PFSK-1 (cell line): Measurements from ENCODE around the gene NME4.

ENCODE experiments used
- FOXP2 ChIP-seq: optimal IDR thresholded peaks from 2 replicates; pipeline ENCODE3; 2011; ENCODE audit warnings: borderline replicate concordance, control low read depth, inconsistent platforms; ENCODE audit not compliant: insufficient read depth; ENCODE audit errors: extremely low read length, extremely low read depth
- POLR2AphosphoS5 ChIP-seq: IDR thresholded peaks from 2 replicates; pipeline ENCODE4 v1.6.1; 2012; ENCODE audit warnings: low read depth, mild to moderate bottlenecking, control low read depth, low read length, moderate library complexity
- REST ChIP-seq, 2 experiments: IDR thresholded peaks; 2 replicates each; pipeline versions ENCODE4 v1.6.1 to v1.8.0; 2011 to 2012; ENCODE audit warnings: low read depth in 2 of 2, low read length in 2 of 2, control low read depth in 1 of 2, inconsistent platforms in 1 of 2, mild to moderate bottlenecking in 1 of 2, moderate library complexity in 1 of 2; ENCODE audit not compliant: insufficient read depth in 1 of 2
- SIN3A ChIP-seq: IDR thresholded peaks from 2 replicates; pipeline ENCODE4 v1.6.1; 2012; ENCODE audit warnings: mild to moderate bottlenecking, low read length, moderate library complexity, borderline replicate concordance; ENCODE audit not compliant: insufficient read depth
- TAF1 ChIP-seq: IDR thresholded peaks from 2 replicates; pipeline ENCODE4 v1.6.1; 2012; ENCODE audit warnings: low read length, control low read depth, borderline replicate concordance; ENCODE audit not compliant: insufficient read depth

Gene NME4

GRCh38 chr16:377419-377951 lies 19.5 kb upstream of the NME4 start:
- TF ChIP-seq POLR2AphosphoS5 (no peak), SIN3A (no peak), FOXP2 (no peak), TAF1 (no peak), REST (IDR thresholded peaks at IDR 0.05; ENCODE audit: insufficient read depth in 1 of 2, low read depth in 2 of 2, low read length in 2 of 2) (no peak)

DNA sequence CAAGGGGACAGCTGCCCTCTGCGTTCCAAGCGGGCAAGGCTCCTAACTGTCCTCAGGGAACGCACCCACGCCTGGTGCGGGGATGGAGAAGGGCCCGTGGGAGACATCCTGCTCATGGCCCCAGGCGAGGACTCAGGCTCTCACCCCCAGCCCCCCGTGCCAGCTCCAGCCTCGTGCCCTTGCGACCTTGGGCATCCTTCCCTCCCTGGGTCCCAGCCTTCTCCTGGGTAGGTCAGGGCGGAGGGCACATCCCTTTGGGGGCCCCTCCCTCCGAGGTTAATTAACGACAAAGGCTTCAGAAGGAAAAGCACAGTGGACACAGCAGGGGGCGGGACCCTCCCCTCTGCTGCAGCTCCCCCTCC lies 18.2 kb upstream of the NME4 start:
- no peak for TF ChIP-seq FOXP2
- no peak for TF ChIP-seq TAF1
- no peak for TF ChIP-seq POLR2AphosphoS5

- TF ChIP-seq POLR2AphosphoS5 (no peak), REST (IDR thresholded peaks at IDR 0.05; ENCODE audit: insufficient read depth in 1 of 2, low read depth in 2 of 2, low read length in 2 of 2) (no peak), TAF1 (no peak), SIN3A (no peak), FOXP2 (no peak)
Observed at GRCh38 chr16:379183-379960, 17.6 kb upstream of the NME4 start.

GRCh38 chr16:379961-380761 lies 16.8 kb upstream of the NME4 start:
- TF ChIP-seq SIN3A (no peak), POLR2AphosphoS5 (no peak), REST (IDR thresholded peaks at IDR 0.05; ENCODE audit: insufficient read depth in 1 of 2, low read depth in 2 of 2, low read length in 2 of 2) (no peak), FOXP2 (no peak), TAF1 (no peak)

DNA sequence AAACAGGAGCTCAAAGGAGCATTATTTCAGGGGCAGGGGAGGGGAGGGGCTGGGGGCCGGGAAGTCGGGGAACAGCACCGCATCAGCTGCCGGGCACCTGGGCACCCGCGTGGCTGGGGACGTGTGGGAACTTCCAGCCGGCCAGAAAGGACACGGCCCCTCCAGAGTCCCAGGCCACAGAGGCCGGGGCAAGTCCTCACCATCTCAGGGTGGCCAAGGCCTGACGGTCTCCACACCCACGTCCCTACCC lies 16.3 kb upstream of the NME4 start:
- TF ChIP-seq REST (IDR thresholded peaks at IDR 0.05; ENCODE audit: insufficient read depth in 1 of 2, low read depth in 2 of 2, low read length in 2 of 2), result no peak
- no peak for TF ChIP-seq POLR2AphosphoS5
- TF ChIP-seq TAF1, result no peak
- no peak for TF ChIP-seq FOXP2
- no peak for TF ChIP-seq SIN3A
